22Rv1 (cell line): Measurements from ENCODE around the gene SULT1A2.

ENCODE experiments used
- CTCF ChIP-seq: fragments of 450-650 bp; IDR thresholded peaks from 2 replicates; pipeline ENCODE4 v1.5.1; 2017; ENCODE audit warnings: mild to moderate bottlenecking
- ZFX ChIP-seq: fragments of 450-650 bp; IDR thresholded peaks from 2 replicates; pipeline ENCODE4 v1.6.1; 2017; ENCODE audit warnings: antibody characterized with exemption, borderline replicate concordance

- TF ChIP-seq ZFX (no peak), CTCF (no peak)
Observed at GRCh38 chr16:28548306-28548802, 48.5 kb downstream of the SULT1A2 start.
